Mesenchymal stem cell (in vitro differentiated cells and primary cell): Measurements from ENCODE around the gene SFT2D3.
A peak's percentile ranks its signal among the peaks of the same experiment; 100 is the strongest.

Experiments
- DNase-seq: peaks from one replicate; pipeline ENCODE4 v3.0.0-alpha.2; 2013
- H2AFZ ChIP-seq: one replicate; pipeline ENCODE4 v1.6.1; 2013; ENCODE audit warnings: low read depth, mild to moderate bottlenecking, control low read depth, inconsistent platforms, low read length, moderate library complexity
- H2AK5ac ChIP-seq: 2 replicates; pipeline ENCODE4 v1.6.1; 2013; ENCODE audit warnings: low read length, moderate library complexity, mild to moderate bottlenecking, inconsistent platforms; ENCODE audit not compliant: severe bottlenecking
- H2BK120ac ChIP-seq: one replicate; pipeline ENCODE4 v1.6.1; 2013; ENCODE audit warnings: low read depth, mild to moderate bottlenecking, inconsistent platforms, low read length, moderate library complexity
- H2BK12ac ChIP-seq, 2 experiments: one replicate each; pipeline ENCODE4 v1.6.1; 2013; ENCODE audit warnings: inconsistent platforms in 2 of 2, low read length in 2 of 2, mild to moderate bottlenecking in 2 of 2, moderate library complexity in 2 of 2, control low read depth in 1 of 2
- H2BK15ac ChIP-seq: one replicate; pipeline ENCODE4 v1.6.1; 2013; ENCODE audit warnings: mild to moderate bottlenecking, low read depth, inconsistent platforms; ENCODE audit not compliant: poor library complexity, severe bottlenecking
- H2BK5ac ChIP-seq: 2 replicates; pipeline ENCODE4 v1.6.1; 2013; ENCODE audit warnings: low read depth, mild to moderate bottlenecking, low read length, control low read depth, inconsistent platforms; ENCODE audit not compliant: poor library complexity, severe bottlenecking
- H3K14ac ChIP-seq, 2 experiments: one replicate each; pipeline ENCODE4 v1.6.1; 2013; ENCODE audit warnings: inconsistent platforms in 2 of 2, low read length in 2 of 2, control low read depth in 1 of 2, mild to moderate bottlenecking in 1 of 2, moderate library complexity in 1 of 2
- H3K18ac ChIP-seq, 2 experiments: one replicate each; pipeline ENCODE4 v1.6.1; 2013; ENCODE audit warnings: inconsistent platforms in 2 of 2, low read length in 2 of 2, control low read depth in 1 of 2, low read depth in 1 of 2, mild to moderate bottlenecking in 1 of 2
- H3K23ac ChIP-seq, 2 experiments: one replicate each; pipeline ENCODE4 v1.6.1; 2013; ENCODE audit warnings: inconsistent platforms in 2 of 2, low read length in 2 of 2, mild to moderate bottlenecking in 2 of 2, moderate library complexity in 2 of 2, control low read depth in 1 of 2
- H3K27ac ChIP-seq: 2 replicates; pipeline ENCODE4 v1.5.1; 2013; ENCODE audit warnings: mild to moderate bottlenecking, moderate library complexity, low read length, control low read depth, inconsistent platforms; ENCODE audit not compliant: poor library complexity, severe bottlenecking
- H3K27me3 ChIP-seq, 2 experiments: 2 replicates each; pipeline versions ENCODE4 v1.6.1 to v1.7.0; 2013; ENCODE audit warnings: low read length in 2 of 2, mild to moderate bottlenecking in 2 of 2, moderate library complexity in 2 of 2, control low read depth in 1 of 2, inconsistent platforms in 1 of 2; ENCODE audit not compliant: control insufficient read depth in 1 of 2, insufficient read depth in 1 of 2
- H3K36me3 ChIP-seq, 2 experiments: 2 replicates each; pipeline versions ENCODE4 v1.6.1 to v1.7.0; 2013; ENCODE audit warnings: low read length in 2 of 2, control low read depth in 1 of 2, inconsistent platforms in 1 of 2, low read depth in 1 of 2, mild to moderate bottlenecking in 1 of 2; ENCODE audit not compliant: insufficient read depth in 2 of 2, control insufficient read depth in 1 of 2
- H3K4ac ChIP-seq, 2 experiments: one replicate each; pipeline ENCODE4 v1.6.1; 2013; ENCODE audit warnings: inconsistent platforms in 2 of 2, low read length in 2 of 2, mild to moderate bottlenecking in 2 of 2, moderate library complexity in 2 of 2, control low read depth in 1 of 2, low read depth in 1 of 2
- H3K4me1 ChIP-seq: 2 replicates; pipeline ENCODE4 v1.6.1; 2013; ENCODE audit warnings: low read depth, low read length, control low read depth; ENCODE audit not compliant: control insufficient read depth, insufficient read depth
- H3K4me2 ChIP-seq: 2 replicates; pipeline ENCODE4 v1.6.1; 2013; ENCODE audit warnings: low read length, mild to moderate bottlenecking, inconsistent platforms; ENCODE audit not compliant: poor library complexity, severe bottlenecking
- H3K4me3 ChIP-seq, 2 experiments: 2 replicates each; pipeline versions ENCODE4 v1.5.1 to v1.7.0; 2013; ENCODE audit warnings: low read length in 2 of 2, mild to moderate bottlenecking in 2 of 2, control low read depth in 1 of 2, low read depth in 1 of 2; ENCODE audit not compliant: insufficient read depth in 1 of 2
- H3K79me1 ChIP-seq: replicated peaks from 2 replicates; pipeline ENCODE4 v1.6.1; 2013; ENCODE audit warnings: mild to moderate bottlenecking, control low read depth, low read length, inconsistent platforms; ENCODE audit not compliant: poor library complexity, severe bottlenecking
- H3K9ac ChIP-seq: 2 replicates; pipeline ENCODE4 v1.7.0; 2013; ENCODE audit warnings: mild to moderate bottlenecking, low read length, moderate library complexity
- H3K9me3 ChIP-seq: 2 replicates; pipeline ENCODE4 v1.7.0; 2013; ENCODE audit warnings: mild to moderate bottlenecking, low read length; ENCODE audit not compliant: control insufficient read depth
- H4K8ac ChIP-seq: one replicate; pipeline ENCODE4 v1.6.1; 2013; ENCODE audit warnings: inconsistent platforms, mild to moderate bottlenecking, low read length, moderate library complexity
- H4K91ac ChIP-seq: one replicate; pipeline ENCODE4 v1.6.1; 2013; ENCODE audit warnings: mild to moderate bottlenecking, low read length, inconsistent platforms
- WGBS: methylation state at CpG from one replicate; pipeline ENCODE4 v1.1.7; 2013; ENCODE audit warnings: mixed read lengths; 5-methylcytosine and 5-hydroxymethylcytosine counted together

SFT2D3 gene

DNA sequence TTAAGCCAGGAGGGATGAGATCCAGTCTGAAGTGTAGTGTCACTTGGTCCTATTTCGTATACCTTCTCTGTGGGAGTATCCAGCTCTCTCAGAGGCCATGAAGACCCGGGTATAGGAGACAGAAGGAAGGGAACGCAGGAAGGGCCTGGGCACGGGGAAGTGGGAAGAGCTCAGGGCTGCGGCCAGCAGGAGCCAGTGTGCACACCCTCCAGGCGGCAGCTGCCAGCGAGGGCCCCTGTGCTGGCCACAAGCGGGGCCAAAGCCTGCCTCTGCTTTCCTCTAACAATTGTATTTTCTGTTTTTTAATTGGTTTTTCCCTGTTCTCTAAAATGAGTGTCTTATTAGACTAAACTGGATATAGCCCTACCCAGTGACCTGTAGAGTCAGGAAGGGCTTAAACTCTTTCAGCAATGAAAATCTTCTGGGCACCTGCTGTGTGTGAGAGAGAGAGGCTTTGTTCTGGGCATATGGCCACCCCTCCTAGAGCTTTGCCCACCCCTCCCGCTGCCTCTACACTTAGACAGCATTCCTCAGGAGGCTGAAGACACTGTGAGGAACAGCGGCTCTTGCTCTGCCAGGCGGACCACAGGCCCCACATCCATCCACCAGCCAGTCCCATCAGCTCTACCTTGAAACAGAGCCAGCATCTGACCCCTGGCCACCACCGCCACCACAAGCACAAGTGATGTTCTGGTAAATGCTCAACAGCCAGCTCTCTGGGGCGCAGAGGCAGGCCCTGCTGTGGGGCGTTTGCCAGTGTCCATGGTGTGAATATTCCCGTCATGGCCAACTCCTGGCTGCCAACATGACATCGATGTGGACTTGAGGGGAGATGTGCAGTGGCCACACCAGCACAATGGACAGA, 45.9 kb upstream of the SFT2D3 start:
- Histone ChIP-seq H3K27ac (no peak overlapping the region), H3K4ac (no peak overlapping the region), H2BK12ac (peak overlapping the region in 1 of 2 experiments; percentile 45), H3K23ac (no peak overlapping the region), H4K8ac (no peak overlapping the region), H2AK5ac (no peak overlapping the region), H3K4me1 (peaks cover 20% of the 10 kb centered on the region), H3K4me3 (no peak overlapping the region), H2BK5ac (no peak overlapping the region), H3K79me1 (peaks cover 4% of the 10 kb centered on the region), H3K4me2 (no peak overlapping the region), H3K9ac (no peak overlapping the region), H2BK15ac (no peak overlapping the region), H3K27me3 (peaks cover 0 to 6% of the 10 kb centered on the region in 2 experiments), H3K14ac (no peak overlapping the region), H3K9me3 (no peaks in the 10 kb centered on the region), H3K36me3 (peaks cover 0 to 52% of the 10 kb centered on the region in 2 experiments), H2AFZ (no peak overlapping the region), H4K91ac (no peak overlapping the region), H3K18ac (no peak overlapping the region), H2BK120ac (no peak overlapping the region)
- no peak for DNase-seq
- 89% methylated on average over 13 of the region's 16 CpGs for WGBS

DNA sequence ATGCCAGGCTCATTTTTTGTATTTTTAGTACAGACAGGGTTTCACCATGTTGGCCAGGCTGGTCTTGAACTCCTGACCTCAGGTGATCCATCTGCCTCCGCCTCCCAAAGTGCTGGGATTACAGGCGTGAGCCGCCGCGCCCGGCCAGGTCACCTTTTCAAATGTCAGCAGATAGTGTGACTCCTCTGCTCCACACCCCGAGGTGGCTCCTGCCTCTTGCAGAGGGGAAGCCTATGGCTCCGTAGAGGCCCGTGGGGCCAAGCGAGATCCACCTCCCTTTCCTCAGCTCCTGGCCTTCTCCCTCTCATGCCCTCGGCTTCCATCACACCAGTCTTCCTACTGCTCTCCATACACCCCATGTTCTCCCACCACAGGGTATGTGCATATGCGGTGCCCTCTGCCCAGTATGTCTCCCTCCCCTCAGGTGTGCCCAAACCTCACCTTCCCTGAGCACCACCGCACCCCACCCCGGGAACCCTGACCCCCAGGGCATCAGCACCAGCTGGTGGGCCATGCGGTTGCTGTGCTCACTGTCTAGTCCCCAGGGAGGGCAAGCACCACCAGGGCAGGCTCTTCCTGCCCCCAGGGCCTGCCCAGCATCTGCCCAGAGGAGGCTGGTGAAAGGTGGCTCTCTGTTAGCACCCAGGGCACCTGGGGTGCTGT, 44.6 kb upstream of the SFT2D3 start:
- Histone ChIP-seq H2BK120ac (no peak overlapping the region), H2BK12ac (no peak overlapping the region), H3K9me3 (no peaks in the 10 kb centered on the region), H2AK5ac (no peak overlapping the region), H3K14ac (no peak overlapping the region), H3K23ac (no peak overlapping the region), H3K4me2 (no peak overlapping the region), H3K18ac (no peak overlapping the region), H3K27me3 (peaks cover 0 to 6% of the 10 kb centered on the region in 2 experiments), H3K27ac (no peak overlapping the region), H4K8ac (no peak overlapping the region), H3K4me3 (no peak overlapping the region), H2AFZ (no peak overlapping the region), H2BK5ac (no peak overlapping the region), H3K4ac (no peak overlapping the region), H4K91ac (peak overlapping the region; percentile 25), H3K36me3 (peaks cover 0 to 44% of the 10 kb centered on the region in 2 experiments), H3K4me1 (peaks cover 23% of the 10 kb centered on the region), H3K79me1 (peaks cover 4% of the 10 kb centered on the region), H3K9ac (no peak overlapping the region), H2BK15ac (no peak overlapping the region)
- WGBS: 97% methylated on average over 15 of the region's 15 CpGs
- no peak for DNase-seq

DNA sequence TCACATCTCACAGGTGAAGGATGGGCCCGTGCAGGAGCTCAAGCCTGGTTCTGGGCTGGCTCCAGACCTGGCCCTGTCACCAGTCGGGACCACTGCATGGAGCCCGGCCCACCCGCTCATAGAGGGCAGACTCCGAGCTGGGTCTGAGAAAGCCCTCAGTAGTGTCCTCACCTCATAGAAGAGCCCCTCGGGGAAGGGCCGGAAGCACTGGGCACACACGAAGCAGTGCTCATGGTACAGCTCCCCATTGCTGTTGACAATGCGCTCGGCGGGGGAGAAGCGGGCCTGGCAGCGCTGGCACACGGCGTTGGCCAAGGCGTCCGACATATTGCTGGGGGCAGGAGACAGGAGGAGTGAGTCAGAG, 44.1 kb upstream of the SFT2D3 start:
- H3K27me3 ChIP-seq: peaks cover 0 to 6% of the 10 kb centered on the region in 2 experiments
- no peaks in the 10 kb centered on the region for H3K9me3 ChIP-seq
- no peak overlapping the region for H3K23ac ChIP-seq
- DNase-seq: no peak
- no peak overlapping the region for H2BK120ac ChIP-seq
- no peak overlapping the region for H3K18ac ChIP-seq
- no peak overlapping the region for H3K9ac ChIP-seq
- H2BK15ac ChIP-seq: no peak overlapping the region
- no peak overlapping the region for H4K91ac ChIP-seq
- H3K14ac ChIP-seq: no peak overlapping the region
- H3K4me1 ChIP-seq: peaks cover 26% of the 10 kb centered on the region
- H2BK5ac ChIP-seq: no peak overlapping the region
- WGBS: 98% methylated on average over 17 of the region's 17 CpGs
- H3K4me2 ChIP-seq: no peak overlapping the region
- H2AFZ ChIP-seq: no peak overlapping the region
- H2AK5ac ChIP-seq: no peak overlapping the region
- no peak overlapping the region for H4K8ac ChIP-seq
- no peak overlapping the region for H3K27ac ChIP-seq
- H3K4me3 ChIP-seq: no peak overlapping the region
- H3K79me1 ChIP-seq: peaks cover 6% of the 10 kb centered on the region
- H2BK12ac ChIP-seq: no peak overlapping the region
- no peak overlapping the region for H3K4ac ChIP-seq
- peaks cover 0 to 42% of the 10 kb centered on the region in 2 experiments for H3K36me3 ChIP-seq

DNA sequence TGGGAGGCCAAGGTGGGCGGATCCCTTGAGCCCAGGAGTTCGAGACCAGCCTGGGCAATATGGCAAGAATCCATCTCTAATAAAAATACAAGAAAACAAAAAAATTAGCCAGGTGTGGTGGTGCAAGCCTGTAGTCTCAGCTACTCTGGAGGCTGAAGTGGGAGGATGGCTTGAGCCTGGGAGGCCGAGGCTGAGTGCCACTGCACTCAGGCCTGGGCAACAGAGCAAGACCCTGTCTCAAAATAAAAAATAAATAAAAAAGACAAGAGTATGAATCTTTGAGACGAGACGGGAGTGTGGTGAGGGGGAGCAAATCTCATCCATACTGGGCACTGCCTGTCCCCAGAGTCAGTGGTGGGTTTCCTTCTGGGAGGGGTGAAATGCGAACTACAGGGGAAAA, 43.2 kb upstream of the SFT2D3 start:
- Histone ChIP-seq H2BK5ac (no peak overlapping the region), H3K23ac (no peak overlapping the region), H3K4me2 (no peak overlapping the region), H3K9me3 (no peaks in the 10 kb centered on the region), H2BK12ac (no peak overlapping the region), H3K9ac (no peak overlapping the region), H2AK5ac (no peak overlapping the region), H3K36me3 (peaks cover 0 to 35% of the 10 kb centered on the region in 2 experiments), H3K14ac (no peak overlapping the region), H4K8ac (no peak overlapping the region), H2BK15ac (no peak overlapping the region), H3K4ac (no peak overlapping the region), H3K18ac (no peak overlapping the region), H3K79me1 (peaks cover 7% of the 10 kb centered on the region), H3K27me3 (peaks cover 3 to 6% of the 10 kb centered on the region in 2 experiments), H3K4me1 (peaks cover 25% of the 10 kb centered on the region), H2AFZ (no peak overlapping the region), H4K91ac (no peak overlapping the region), H3K4me3 (no peak overlapping the region), H2BK120ac (no peak overlapping the region), H3K27ac (no peak overlapping the region)
- DNase-seq: no peak
- WGBS: 99% methylated on average over 4 of the region's 6 CpGs
